DOHH2 (cell line): Measurements from ENCODE around the gene CTRB2.

ENCODE experiments used
- CTCF ChIP-seq: fragments of 200-600 bp; sonication (generic); IDR thresholded peaks from one replicate; pipeline ENCODE4 v1.5.1; 2014; ENCODE audit warnings: antibody characterized with exemption, mild to moderate bottlenecking, low read depth, low read length; ENCODE audit not compliant: poor library complexity, severe bottlenecking
- EZH2phosphoT487 ChIP-seq: fragments of 200-600 bp; sonication (generic); IDR thresholded peaks from 2 replicates; pipeline ENCODE4 v1.6.1; 2017; ENCODE audit warnings: borderline replicate concordance, mild to moderate bottlenecking, antibody characterized with exemption, low read length, moderate library complexity, mixed read lengths

GRCh38 chr16:75225092-75225491, 18.1 kb upstream of the CTRB2 start:
- TF ChIP-seq CTCF (no peak), EZH2phosphoT487 (no peak)
